Renal cortex interstitium (tissue), 11 donors: ENCODE results near the gene RAPGEF1. TPM values are rescaled to one million over a fixed set of nuclear protein-coding genes. Genes with fewer than 3 reads are reported as not detected.

Source experiments
- DNase-seq, 11 donors: peaks; one replicate each; pipeline ENCODE4 v3.0.0-alpha.2; 2013; ENCODE audit warnings: low read depth in 9 of 11, low spot score in 4 of 11; ENCODE audit errors: extremely low read depth in 1 of 11
- polyA plus RNA-seq, 3 donors: library from polyadenylated mRNA; unstranded; fragments of 120-200 nt; gene quantifications; one replicate each; pipeline ENCODE4 v1.2.1, GENCODE V29; 2013; ENCODE audit not compliant: insufficient read length in 3 of 3

The RAPGEF1 gene
- polyA plus RNA-seq, 3 donors = 39.7 to 44.1 (median 40.3) TPM

DNA sequence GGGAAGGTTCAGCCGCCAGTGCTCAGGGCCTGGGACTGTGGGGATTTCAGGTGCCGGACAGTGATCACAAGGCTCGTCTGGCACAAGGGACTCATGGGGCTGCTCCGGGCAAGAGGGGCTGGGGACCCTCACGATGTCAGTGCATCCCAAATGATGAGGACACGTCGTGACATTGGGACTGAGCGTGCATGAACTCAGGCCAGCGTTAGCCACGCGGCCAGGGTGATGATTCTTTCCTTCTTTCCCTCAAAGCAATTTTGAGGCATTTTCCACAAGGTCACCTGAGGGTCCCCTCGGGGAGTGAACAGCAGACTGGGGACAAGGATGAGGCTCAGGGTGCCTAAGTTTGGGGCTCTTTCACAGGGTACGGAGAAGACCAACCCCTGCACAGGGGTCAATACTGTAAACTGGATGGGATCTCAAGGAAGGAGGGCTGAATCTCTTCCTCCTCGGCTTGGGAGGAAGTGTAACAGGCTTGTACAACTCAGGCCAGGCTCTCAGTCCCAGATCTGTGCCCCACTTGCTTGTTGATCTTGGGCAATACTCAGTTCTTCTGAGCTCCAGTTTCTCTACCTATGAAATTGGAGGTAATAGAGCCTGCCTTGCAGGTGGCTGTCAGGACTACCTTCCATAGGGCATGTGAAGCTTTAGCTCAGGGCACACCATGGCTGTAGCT lies 116.1 kb downstream of the RAPGEF1 start:
- no peak for DNase-seq

DNA sequence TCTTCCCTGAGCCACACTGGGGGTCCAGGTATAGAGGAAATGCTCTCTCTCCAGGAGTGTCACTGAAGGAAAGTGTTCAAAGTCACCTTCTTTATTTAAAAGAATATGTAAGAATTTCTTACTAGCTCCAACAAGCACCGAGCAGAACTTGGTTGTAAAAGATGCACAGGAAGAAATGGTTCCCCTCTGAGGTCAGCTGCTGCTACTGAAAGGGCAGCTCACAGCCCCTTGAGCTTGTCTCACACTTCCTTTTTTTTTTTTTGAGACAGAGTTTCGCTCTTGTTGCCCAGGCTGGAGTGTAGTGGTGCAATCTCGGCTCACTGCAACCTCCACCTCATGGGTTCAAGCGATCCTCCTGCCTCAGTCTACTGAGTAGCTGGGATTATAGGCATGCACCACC lies 117.4 kb downstream of the RAPGEF1 start:
- no peak for DNase-seq

DNA sequence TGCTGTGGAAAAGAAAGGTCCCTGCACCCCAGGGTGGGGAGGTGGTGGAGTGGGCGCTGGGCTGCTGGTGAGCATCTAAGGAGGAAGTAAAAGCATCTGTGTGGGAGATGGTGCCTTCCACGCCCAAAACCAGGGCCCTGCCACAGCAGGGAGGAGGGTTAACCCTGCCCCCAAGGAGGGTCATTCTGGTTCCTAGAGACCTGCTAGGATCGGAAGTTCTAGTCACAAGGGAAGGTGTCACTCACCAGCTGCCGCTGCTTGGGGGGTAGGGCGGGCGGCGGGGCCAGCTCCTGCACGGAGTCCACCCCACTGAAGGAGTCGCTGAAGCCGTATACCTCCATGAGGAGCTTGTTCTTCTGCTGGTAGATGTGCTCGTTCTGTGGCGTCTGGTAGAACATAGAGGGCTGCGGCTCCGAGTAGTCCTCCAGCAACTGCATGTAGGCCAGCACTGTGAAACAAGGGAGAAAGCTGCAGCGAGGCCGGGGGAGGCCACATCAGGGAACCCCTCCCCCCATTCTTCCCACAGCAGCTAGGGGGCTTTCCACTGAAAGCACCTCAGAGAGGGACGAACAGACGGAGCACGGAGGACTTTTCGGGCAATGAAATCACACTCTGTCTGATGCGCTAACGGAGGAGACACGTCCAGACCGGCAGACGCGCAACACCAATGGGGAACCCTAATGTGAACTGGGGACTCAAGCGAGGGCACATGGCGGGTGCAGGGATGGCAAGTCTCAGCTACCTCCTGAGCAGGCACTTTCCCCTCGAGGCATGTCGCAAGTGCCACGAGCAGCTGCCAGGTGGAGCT lies 118.1 kb downstream of the RAPGEF1 start:
- no peak for DNase-seq

DNA sequence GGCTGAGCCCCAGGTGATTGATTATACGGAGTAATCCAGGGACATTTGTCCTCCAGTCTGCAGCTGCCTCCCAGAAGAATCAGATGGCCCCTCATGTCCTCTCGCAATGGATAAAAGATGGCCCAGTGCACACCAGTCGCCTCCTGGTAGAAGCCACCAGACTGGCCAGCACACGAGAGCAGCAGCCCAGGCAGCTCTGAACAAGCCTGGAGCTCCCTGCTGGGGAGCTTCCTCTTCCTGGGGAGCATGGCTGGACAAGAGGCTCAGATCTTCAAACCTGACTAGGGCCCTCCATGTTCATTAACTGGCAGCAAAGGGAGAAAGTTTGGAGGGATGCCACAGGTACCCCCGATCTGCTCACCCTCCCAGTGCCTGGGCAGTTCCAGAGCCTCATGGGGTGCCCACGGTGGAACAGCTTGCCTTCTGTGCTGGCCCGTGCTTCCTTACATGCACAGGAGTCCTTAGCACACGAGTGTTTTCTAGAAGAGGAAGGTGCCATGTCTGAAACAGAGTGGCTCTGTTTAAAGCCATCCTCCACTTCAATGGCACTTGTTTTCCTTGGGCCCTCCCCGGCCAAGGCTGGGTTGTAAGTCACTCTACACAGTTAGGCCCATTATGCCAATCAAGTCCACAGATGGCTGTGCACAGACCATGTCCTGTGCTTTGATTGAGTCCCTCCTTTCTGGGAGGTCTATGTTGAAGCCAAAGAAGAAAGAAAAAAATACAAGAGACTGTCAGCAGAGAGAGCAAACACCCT lies 118.9 kb downstream of the RAPGEF1 start:
- DNase-seq = no peak

DNA sequence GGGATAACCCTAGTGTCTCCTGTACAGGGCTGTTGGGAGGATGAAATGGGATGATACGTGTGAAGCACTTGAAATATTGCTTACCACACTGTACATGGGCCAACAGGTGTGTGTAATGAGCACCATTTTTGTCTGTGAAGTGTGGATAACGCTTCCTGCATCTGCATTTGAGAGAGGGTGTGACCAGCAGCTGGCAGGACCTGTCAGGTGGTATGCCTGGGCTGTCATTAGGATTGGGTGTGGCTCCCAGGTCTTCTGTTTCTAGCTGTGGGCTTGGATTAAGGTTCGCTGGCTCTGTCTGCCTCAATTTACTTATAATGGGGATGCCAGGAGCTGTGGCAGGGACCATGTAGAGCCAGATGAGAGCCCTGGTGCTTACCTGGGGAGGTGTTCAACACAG lies 120.2 kb downstream of the RAPGEF1 start:
- DNase-seq = no peak

DNA sequence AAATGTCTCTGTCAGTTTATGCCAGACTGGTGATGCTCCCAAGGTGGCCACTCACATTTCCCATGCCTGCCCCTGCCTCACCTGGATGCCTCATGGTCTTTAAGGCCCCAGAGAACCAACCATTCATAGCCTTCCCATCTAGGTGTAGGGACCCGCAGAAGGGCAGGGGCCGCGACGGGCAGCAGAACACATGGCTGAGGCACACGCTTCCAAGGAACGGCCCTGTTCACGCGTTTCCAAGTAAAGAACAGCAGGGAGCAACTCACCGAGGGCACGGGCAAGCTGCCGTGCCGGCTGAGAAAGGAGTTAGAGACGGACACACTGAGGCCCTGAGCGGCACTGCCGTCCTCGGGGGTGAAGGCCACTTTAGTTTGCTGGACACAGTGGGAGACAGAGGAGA lies 121.1 kb downstream of the RAPGEF1 start:
- no peak for DNase-seq

DNA sequence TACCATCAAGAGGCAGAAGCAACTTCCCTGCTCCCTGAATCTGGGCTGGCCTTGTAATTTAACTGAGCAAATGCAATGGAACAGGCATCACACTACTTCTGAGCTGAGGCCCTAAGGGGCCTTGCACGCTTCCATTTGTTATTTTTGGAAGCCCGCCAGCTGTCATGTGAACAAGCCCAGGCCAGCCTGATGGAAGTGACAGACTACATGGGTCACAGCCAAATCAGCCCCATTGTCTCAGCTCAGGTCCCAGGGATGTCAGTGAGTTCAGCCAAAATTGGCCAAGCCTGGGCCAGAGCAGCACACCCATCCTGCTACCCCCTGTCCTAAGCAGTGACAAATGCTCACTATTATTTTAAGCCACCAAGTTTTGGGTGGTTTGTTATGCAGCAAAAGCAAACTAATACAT lies 121.8 kb downstream of the RAPGEF1 start:
- DNase-seq = no peak

DNA sequence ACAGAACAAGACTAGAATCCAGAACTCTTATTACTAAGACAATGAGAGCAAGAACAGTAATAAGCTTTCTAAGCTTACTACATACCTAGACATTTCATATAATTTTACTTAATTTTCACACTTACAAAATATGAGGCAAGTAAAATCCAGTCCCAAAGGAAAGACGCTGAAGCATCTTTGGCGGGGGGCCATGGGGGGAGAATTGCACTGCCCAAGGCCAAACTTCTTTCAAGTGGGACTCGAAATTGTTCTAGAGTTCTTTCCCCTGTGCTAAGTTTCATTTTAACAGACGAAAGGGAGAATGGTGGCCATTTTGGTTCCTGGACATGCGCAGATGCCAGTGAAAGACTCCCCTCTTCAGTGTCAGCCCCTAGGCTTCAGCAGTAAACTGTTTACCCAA lies 122.3 kb downstream of the RAPGEF1 start:
- no peak for DNase-seq

DNA sequence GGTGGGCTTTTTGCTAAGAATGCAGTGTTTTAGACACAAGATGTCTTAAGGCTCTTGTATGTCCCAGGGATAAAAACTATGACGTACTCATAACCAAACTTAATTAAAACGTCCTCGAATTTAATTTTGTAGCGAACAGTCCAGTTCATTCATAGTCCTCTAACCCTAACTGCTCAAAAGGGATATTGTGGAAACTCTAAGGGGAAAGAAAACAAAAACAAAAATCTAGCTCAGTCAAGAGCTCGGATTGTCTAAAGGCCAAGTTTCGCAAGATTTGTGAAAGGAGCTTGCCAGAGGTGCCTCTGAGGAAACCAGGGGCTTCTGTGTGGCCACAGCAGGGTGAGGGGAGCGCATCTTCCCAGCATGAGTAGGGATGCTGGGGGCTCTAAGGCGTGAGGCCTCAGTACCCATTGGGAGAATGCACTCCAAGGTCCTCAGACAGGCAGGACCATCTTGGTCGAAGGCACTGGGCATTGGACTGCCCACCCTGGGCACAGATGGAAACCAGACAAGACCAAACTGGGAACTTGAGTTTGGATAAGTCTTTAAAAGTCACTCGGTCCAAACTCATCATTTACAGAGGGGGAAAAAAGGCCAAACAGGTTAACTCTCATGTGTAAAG lies 122.8 kb downstream of the RAPGEF1 start:
- no peak for DNase-seq

DNA sequence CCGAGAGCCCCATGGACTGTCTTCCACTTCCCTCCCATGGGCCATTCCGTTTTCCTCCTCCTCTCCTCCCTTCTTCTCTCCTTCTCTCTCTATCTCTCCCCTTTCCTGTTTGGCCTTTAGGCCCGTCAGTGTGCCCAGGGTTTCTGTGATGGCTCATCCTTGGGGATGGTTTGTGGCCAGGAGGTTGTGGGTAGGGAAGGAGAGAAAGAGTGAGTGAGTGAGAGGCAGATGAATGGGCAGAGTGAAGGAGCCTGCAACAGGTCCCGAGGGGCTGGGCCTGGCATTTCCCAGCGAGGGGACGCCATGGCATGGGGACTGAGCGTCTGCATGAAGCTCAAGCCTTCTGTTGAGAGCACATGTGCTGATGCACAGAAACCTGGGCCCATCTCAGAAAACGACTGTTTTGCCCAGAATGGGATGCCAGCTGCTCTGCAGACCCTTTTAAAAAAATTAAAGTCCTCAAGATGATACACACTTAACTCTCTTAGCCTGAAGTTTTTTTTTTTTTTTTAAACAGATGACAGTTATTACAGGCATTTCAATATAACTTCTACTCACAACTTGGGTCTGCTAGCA lies 125.4 kb downstream of the RAPGEF1 start:
- DNase-seq = no peak

DNA sequence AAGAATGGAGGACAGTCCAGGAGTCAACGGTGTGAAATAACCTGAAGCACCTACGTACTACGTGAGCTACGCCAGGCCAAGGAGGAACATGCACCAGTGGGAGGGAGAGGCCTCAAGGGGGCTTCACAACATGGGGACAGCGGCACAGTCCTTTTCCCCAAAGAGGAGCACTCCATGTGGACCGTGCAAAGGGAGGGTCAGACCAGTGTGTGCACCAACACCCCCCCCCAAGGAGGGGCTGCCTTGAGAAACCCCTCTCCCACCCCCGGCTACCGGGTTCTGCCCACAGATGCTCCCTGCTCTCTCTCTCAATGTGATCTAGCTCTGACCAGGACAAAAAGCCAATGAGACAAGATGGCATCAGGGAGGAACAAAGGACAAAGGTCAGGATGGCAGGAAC lies 126.0 kb downstream of the RAPGEF1 start:
- no peak for DNase-seq

DNA sequence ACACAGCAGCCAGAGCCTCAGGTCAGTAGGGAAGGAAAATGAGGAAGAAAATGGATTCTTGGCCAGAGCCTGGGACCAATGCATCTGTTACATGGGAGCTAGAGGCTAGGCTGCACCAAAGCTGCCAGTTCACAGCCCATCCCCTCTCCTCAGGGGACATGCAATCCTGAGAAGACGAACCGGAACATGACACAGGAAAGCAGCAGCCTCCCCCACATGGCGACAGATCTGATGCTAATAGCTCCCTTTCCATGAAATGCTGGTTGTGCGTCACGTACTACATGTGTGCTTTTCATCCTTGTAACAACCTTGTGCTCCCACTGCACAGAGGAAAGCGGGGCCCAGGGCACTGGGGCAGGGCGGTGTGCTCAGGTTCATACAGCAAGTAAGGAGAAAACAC lies 127.0 kb downstream of the RAPGEF1 start:
- no peak for DNase-seq

DNA sequence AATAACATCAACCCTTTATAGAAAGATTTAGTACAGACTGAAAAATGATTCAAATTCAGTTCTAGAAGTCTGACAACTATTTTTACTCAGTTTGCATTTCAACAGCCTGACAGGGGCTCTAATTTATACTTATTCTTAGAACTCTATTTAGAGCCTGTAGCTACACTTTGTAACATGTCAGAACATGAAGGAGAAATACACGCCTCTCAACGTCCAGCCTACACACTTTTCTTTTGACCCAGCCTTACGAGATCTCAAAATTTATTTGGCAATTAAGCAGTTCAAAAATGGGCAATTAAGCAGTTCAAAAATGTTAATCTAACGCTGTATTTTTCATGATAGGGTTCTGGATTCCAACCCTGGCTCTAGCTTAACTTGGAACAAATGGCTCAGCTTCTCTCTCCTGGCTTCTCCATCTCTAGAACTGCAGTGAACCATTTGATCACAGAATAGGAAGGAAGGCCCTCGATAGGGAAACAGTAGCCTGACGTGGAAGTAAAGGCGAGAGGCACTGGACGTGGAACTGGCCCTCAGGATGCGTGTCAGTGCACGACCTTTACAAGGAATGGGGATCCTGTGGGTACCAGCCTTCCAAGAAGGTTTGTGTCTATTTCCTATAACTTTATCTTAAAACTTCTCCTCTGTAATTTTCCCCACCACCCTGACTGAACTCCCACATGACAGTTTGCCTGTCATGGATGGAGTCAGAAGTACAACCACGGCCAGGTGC lies 128.1 kb downstream of the RAPGEF1 start:
- no peak for DNase-seq

DNA sequence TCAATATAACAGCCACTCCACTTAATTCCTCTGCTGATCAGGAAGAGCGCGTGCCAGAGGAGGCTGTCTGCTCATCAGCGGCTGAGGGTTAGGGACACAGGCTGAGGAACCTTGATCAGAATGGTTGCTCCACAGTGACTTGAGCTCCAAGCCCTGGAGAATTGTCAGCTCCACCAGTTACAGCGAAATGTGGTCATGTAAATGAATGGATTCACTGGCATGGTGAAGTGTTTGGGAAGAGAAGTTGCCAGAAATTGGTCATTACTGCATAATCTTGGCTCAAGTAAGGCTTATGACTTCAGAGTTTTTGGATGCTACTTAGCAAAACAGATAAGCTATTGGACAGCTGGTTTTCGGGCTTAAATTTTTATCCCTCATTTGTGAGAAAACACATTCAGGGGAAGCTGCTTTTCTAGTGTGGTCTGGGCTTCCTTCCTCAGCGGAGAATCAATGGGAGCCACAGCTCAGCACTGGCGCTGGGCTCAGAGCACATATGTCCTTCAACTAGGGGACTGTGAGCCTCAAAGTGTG lies 129.6 kb downstream of the RAPGEF1 start:
- DNase-seq = no peak

DNA sequence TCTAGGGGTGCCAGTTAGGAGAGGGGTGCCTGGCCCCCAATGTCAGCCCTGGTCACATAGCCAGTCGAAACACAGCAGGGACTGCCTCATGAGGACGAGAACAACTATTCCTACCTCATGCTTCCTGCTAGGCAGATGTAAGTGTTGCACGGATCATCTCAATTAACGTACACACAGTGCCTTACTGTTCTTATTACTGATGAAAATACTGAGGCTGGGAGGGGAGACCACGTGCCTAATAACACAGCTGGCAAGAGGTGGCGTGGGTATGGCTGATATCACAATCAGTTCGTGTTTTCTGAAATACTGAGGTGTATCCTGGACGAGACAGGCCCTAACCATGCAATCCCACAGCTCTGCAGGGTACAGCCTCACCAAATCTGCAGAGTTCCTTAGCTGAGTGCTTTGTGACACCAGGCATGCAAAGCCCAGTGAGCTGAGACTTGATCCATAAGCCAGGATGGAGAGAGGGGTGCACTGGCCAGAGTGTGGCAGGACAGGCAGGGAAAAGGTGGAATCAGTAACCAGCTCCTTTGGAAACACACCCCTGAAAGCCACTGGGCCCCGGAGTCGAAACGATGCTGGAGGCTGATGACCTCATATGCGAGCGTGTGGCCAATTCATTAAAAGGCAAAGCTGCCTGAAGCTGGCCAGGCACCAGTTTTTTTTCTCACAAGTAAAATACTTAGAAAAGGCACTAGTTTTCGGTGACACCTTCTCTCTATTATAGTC lies 130.6 kb downstream of the RAPGEF1 start:
- DNase-seq = peak in 1 of 11 donors; percentile 28

DNA sequence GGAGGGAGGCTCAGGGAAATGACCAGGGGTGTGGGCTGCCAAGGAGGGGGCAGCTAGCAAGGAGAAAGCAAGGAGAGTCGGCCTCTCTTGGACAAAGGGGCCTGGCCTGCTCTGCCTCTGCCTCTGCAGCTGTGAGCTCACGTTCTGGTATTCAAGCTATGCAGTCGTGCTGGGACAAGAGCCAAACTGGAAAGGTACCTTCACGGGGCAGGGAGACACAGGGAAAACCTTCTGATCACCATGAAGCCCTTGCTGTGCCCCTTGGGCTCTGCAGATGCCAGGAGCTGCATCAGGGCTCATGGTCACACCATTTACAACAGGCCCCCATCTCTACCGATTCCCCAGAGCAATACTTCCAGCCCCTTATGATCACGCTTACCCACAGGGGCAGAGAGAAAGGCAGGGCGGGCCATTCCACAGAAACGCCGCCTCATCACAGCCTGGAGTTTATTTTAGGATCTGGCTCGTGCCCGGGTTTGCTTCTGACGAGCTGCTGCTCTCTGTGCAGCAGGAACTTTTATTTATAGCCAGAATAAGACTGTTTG lies 131.3 kb downstream of the RAPGEF1 start:
- DNase-seq = peak in 8 of 11 donors; percentile 40 to 75 (median 59)

DNA sequence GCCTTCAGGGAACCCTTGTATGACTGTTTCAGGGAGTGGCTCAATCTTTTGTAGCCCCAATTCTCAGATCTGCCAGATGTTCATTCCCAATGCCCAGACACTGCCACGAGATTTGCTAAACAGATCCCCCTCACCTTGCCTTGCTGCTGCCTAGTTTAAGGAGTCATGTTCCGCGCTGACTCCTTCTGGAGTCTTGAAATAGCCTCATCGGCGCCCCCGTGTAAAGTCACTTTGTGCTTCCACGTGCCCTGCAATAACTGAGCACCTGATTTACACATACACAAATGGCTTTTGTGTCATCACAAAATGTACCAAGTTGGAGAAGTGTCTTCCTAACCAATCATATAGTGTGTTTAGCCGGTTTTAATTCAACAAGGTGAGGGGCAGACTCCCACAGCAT lies 132.3 kb downstream of the RAPGEF1 start:
- DNase-seq = no peak
